SW480 (cell line): ENCODE data around the gene SH3BGRL.
A peak's percentile ranks its signal among the peaks of the same experiment; 100 is the strongest.

Experiments used
- DNase-seq: peaks from one replicate; pipeline ENCODE4 v3.0.0-alpha.2; 2016; ENCODE audit warnings: low spot score

SH3BGRL gene

DNA sequence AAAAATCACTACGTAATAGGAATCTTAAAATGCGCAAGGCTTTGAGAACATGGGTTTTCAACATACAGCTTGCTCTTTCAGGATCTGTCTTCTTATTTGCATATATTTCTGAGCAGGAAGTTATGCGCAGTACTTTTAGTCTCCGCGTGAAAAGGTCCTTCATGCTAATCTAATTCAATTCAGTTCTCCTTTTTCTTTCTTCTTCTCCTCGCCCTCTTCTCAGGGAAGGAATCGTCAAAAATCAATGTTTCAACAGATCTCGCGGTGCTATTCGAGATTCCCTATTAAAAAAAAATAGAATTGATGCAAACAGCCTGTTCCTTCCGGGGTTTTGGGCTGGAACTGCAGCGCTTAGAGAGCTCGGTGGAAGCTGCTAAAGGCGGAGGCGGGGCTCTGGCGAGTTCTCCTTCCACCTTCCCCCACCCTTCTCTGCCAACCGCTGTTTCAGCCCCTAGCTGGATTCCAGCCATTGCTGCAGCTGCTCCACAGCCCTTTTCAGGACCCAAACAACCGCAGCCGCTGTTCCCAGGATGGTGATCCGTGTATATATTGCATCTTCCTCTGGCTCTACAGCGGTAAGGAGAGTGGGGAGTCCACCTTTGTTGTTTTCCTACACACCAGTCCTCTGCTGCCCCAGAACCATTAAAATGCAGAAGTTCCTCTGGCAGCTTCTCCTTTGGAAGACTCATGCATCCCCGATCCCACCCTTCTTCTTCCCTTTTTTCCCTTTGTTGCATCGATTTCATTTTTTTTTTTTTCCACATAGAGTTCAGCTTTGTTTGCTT lies at the start of gene SH3BGRL, which contains the start of gene HMGN5:
TSS of gene SH3BGRL (plus strand) at position 432 of the 785 bp plus-strand sequence. CDS start at position 531, 99 bp downstream.
TSS of gene HMGN5 (minus strand) at position 243 of the 785 bp plus-strand sequence. CDS start 80,364 bp downstream, outside the sequence.
- DNase-seq = peak; percentile 63

- no peak for DNase-seq
Measured at GRCh38 chrX:81168391-81168790, 33.5 kb upstream of the SH3BGRL start.

GRCh38 chrX:81174286-81174685 lies 27.6 kb upstream of the SH3BGRL start:
- peak; percentile 10 for DNase-seq

DNA sequence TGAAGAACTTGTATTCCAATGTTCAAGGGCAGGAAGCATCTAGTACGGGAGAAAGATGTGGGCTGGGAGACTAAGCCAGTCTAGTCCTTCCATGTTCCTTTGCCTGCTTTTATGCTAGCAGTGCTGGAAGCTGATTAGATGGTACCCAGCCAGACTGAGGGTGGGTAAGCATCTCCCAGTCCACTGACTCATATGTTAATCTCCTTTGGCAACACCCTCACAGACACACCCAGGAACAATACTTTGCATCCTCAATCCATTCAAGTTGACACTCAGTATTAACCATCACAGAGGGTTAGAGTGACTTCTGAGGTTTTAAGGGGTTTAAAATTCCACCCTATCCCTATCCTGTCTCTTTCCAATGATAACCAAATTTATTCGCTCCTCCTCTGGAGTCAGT lies 6.6 kb upstream of the SH3BGRL start:
- no peak for DNase-seq

GRCh38 chrX:81195712-81196111 lies 6.2 kb upstream of the SH3BGRL start:
- peak; percentile 42 for DNase-seq

- DNase-seq = no peak
Measured at GRCh38 chrX:81201071-81201470, 831 bp upstream of the SH3BGRL start.

DNA sequence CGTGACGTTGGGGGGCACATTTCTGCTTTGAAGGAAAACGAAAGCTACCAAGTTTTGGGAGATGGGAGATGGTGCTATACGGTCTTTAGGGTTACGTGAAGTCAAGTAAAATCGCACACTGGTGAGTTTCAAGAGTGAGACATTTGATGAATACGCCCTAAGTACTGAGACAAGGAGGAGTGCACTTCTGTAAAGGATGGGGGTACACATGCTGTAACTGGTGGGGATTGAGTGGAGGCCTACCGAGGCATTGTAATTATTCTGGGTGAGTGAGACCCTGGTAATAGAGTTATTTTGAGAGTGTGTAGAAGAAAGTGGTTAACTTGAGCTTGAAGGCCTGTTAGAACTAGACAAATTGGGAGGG lies 536 bp downstream of the SH3BGRL start:
- no peak for DNase-seq

DNA sequence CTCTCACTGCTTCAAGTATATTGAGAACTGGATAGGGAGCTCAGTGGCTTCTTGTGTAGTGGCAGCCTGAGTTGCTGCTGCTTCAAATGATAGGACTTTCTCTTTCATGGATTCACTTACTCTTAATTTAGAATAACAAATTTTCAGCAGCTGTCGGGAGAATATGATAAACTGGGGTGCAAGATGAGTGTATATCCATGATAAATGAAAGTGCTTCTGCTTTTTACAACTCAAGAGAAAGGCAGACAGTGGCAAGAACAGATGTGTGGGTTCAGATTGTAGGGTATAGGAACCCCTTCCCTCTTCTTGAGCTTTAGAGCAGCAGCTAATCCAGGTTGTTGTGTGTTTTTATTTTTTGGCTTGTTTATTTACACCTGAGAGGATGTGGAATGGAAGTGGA lies 1.0 kb downstream of the SH3BGRL start:
- no peak for DNase-seq

GRCh38 chrX:81205551-81205950 lies 3.6 kb downstream of the SH3BGRL start:
- no peak for DNase-seq

DNA sequence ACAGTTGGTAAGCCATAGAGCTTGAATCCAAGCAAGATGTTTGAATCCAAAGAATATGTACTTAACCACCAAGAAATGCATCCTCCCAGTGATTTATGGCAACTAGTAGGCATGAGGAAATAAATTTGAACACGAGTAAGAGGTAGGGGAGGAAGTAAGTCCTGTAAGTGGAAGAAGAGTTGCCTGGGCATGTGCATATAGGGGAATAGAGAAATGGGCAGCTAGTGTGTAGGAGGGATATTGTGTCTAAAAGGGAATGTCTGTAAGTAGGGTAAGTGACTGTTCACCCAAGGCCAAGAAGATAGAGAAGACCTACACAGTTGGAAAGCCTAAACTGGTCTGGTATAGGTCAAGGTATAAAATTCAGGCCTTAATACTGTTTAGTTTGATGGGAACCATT lies 4.6 kb downstream of the SH3BGRL start:
- no peak for DNase-seq

DNA sequence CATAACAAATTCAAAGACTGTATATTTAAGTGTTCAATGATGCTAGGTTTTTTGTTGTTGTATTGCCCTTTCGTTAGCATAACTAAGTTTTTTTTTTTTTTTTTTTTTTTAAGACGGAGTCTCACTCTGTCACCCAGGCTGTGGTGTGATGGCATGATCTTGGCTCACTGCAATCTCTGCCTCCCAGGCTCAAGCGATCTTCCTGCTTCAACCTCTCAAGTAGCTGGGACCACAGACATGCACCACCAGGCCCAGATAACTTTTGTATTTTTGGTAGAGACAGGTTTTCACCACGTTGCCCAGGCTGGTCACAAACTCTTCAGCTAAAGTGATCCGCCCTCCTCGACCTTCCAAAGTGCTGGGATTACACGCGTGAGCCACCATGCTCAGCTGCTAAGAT lies 7.0 kb downstream of the SH3BGRL start:
- DNase-seq = no peak

DNA sequence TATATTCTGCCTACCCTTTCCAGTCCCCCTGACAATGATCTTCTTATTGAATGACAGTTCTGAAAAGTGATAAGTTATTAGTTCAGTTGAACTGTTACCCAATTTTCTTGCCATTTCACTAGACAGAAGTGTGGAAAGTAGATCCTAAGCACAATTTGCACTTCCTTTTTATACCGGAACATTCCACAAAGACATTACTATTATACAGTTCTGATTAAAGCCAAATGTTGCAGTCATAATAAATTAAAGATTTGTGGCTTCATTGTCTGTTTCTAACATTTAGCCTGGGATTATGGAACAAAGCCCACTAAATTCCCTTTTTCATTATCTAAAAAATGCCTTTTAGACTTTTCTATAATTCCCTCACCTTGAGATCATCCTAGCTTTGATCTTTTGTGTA lies 13.8 kb downstream of the SH3BGRL start:
- DNase-seq = no peak

DNA sequence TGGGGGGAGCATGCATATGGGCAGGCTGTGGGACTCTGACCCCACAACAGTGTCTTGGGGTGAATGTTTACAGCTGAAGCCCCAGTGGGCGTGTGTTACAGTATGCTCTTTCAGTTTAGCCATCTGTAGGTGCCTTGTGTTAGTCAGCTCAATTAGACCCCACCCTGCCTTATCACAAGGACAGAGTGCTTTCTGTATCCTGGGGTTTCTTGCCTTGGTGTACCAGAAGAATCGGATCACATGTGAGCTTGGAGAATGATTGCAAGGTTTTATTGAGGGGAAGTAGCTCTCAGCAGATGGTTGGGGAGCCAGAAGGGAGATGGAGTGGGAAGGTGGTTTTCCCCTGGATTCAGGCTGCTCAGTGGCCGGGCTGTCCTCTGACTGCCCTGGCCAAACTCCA lies 27.3 kb downstream of the SH3BGRL start:
- DNase-seq = no peak

DNA sequence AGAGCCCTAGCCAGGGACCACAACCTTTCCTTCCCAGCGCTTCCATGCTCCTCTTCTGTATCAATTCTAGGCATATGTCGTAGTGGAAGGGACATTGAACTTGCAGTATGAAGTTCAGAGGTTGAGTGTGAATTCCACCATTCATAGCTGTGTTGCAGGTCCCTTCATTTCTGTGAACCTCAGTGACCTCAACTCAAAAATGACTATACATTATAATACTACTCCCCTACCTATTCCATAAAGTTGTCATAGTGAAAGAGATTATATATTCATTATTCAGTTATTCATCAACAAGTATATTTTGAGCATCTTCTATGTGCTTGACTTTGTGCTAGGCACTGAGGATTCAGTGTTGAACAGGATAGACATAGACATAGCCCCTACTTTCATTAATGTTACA lies 28.0 kb downstream of the SH3BGRL start:
- no peak for DNase-seq

- DNase-seq = no peak
Measured at GRCh38 chrX:81231476-81231875, 29.6 kb downstream of the SH3BGRL start.

DNA sequence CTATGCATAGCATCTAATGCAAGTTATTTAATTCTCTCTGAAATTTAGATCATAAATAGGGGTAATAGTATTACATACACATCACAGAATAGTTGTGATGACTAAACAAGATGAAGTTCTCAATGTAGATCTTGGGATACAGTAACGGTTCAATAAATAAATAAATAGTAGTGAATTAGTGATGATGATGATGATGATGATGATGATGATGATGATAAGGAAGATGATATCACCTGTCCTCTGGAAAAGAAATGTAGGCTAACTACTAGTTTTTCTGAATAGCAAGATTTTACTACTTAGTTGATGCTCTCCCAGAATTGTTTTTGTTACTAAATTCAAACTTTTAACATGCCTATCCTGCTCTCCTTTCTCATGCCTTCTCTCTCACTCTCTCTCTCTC lies 30.3 kb downstream of the SH3BGRL start:
- no peak for DNase-seq

- no peak for DNase-seq
Measured at GRCh38 chrX:81237516-81237915, 35.6 kb downstream of the SH3BGRL start.

- no peak for DNase-seq
Measured at GRCh38 chrX:81238166-81238565, 36.3 kb downstream of the SH3BGRL start.

DNA sequence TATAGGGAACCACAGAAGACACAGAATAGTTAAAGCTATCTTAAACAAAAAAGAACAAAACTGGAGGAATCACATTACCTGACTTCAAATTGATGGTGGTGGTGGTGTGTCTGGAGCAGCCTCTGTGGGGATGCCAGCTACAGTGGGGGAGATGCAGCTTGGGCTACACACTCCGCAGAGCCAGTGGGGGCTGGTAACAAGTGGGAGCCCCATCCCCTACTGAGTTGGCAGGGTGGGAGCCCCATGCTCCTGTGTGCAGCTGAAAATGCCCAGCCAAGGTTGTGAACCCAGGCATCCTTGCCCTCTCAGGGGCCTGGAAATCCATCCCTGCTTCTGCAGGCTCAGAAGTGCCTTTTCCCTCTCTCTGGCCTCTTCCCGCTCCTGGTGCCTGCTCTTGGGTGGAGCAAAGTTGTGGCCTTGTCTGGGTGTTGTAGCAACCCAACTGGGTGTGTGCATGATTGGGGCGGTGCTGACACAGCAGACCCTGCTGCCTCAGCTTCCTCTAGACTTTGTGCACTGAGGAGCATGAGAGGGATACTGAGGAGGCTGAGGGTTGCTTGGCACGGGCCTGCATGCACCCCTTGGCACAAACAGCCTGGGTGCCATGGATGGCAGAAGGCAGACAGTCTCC lies 38.9 kb downstream of the SH3BGRL start:
- DNase-seq = no peak

DNA sequence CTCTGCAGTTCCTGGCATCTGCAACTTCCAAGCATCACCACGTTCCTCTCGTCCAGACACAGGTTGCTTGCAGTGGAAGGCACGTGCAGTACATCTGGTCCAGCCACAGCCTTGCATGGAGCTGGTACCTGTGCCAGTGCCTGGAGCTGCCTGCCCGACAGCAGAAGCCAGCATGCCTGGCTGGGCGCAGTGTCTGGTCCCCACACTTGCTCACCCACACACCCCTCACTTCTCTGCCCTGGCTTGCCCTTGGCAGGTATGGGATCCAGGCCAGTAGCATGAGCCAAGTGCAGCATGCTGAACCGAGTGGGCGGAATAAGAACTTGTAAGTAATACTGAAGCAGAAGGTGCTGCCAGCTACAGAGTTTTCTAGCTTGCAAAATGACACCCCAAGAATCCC lies 39.9 kb downstream of the SH3BGRL start:
- DNase-seq = no peak

DNA sequence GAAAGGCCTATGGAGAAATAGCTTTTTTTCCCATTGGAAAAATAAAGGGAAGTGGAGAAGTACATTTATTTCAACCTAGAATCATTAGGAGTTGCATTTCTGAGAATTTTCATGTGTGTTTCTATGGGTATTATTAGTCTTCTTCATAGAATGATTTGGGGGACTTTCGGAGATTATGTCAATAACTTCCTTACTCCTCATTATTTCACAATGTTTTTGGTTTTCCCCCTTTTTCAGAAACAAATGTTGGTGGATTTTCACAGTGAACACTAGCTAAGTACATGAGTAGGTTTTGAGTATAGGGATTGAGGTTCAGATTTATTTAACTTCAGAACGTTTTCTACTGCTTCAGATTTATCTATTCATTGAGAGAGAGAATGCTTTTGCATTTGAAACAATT lies 54.0 kb downstream of the SH3BGRL start:
- no peak for DNase-seq

- DNase-seq = no peak
Measured at GRCh38 chrX:81257817-81258216, 55.9 kb downstream of the SH3BGRL start.

DNA sequence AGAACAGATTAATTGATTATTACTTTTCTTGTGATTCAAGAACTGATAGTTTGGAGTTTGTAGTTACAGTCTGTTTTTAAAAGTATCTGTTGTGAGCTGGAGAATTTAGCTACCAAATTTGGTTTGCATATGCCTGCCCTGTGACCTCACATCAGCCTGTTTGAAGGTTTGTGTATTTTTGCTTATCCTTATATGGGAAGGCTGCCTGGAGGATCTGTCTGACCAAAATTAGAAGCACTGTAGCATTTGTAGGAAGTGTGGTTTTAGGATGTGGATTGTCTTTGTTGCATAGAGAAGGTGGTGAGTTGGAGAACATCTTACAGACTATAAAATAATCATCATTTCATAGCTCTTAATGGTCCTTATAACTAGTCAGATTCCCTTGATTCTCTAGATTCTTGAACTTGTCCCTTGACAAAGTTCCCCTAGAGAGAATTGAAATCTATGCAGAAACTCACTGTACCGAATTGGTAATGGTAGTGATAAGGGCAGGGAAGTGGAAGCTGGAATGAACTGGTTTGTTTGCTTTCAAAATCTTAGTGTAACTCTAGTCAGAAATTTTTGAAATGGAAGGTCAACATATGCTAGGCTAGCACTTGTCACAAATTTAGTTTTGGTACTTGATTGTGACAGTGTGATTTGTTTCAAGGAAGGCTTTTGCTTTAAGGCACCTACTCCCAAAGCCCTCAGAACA lies 57.3 kb downstream of the SH3BGRL start:
- DNase-seq = no peak
